Occipital lobe (tissue), 2 donors: ENCODE measurements around the gene MED13L. TPM values are rescaled to one million over a fixed set of nuclear protein-coding genes. Genes with fewer than 3 reads are reported as not detected.

Source experiments
- DNase-seq: peaks from one replicate; lab custom pipeline; 2025; lab: John Stamatoyannopoulos, UW
- total RNA-seq: library from RNA; depleted of rRNA; stranded (reverse); fragments of >200 nt; gene quantifications from one replicate; pipeline ENCODE4 v1.2.3, GENCODE V29; 2014

MED13L gene
- total RNA-seq, 1 donor from 2014 or later, result 389 TPM

DNA sequence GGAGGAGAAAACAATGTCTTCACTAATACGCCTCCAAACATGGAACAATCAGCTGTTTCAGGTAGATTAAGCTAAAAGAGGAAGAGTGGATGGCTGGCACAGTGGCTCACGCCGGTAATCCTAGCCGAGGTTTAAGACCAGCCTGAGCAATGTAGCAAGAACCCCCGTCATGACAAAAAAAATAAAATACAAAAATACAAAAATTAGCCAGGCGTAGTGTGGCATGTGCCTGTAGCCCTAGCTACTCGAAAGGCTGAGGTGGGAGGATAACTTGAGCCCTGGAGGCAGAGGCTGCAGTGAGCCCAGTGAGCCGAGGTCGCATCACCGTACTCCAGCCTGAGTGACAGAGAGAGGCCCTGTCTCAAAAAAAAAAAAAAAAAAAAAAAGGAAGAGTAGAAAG, 1.2 kb upstream of the MED13L start:
- DNase-seq, result no peak

DNA sequence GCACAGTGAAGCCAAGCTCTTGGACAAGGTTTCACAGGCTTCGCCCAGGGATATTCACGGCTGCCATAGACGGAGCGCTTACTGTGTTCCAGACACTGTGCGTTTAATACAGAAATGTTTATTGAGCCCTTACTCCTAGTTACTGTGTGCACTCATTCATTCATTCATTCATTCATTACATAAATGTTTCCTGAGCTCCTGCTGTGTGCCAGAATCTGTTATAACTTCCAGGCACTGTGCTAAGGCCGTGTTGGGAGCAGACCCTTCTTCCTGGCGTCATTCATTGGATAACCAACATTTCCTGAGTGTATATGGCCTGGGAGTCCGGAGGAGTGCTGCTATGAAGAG, 760 bp upstream of the MED13L start:
- no peak for DNase-seq

DNA sequence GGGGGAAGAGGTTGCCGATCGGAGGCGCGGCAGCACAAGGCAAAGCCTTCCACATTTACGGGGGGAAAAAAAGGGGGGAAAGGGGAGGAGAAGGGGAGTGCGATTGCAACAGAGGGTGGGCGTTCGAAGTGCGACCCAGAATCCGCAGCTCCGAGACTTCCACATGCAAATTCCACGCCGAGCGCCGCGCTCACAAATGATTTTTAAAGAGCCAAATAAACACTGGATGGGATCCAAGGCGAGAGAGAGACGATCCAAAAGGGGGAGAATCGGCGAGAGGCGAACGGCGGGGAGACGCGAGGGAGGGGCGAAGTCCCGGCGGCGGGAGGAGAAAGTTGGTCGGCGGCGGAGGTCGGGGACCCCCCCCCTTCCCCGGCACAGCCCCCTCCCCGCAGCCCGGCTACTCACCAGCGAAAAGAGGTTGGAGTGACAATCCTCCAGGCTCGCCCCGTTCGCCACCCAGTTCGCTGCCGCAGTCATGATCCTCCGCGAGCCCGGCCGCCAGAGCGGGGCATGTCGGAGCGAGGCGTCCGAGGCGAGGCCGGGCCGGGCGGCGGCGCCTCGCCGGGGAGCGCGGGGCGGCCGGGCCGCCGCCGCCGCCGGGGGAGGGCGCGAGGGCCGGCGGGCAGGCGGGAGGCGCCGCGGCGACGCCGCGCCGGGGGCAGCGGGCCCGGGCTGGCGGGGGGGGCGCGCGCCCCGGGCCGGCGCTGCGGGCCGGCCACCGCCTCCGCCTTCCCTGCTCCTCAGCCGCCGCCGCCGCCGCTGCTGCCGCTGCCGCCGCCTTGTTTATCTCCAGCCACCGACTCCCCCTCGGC, 634 bp downstream of the MED13L start:
- DNase-seq, result no peak

DNA sequence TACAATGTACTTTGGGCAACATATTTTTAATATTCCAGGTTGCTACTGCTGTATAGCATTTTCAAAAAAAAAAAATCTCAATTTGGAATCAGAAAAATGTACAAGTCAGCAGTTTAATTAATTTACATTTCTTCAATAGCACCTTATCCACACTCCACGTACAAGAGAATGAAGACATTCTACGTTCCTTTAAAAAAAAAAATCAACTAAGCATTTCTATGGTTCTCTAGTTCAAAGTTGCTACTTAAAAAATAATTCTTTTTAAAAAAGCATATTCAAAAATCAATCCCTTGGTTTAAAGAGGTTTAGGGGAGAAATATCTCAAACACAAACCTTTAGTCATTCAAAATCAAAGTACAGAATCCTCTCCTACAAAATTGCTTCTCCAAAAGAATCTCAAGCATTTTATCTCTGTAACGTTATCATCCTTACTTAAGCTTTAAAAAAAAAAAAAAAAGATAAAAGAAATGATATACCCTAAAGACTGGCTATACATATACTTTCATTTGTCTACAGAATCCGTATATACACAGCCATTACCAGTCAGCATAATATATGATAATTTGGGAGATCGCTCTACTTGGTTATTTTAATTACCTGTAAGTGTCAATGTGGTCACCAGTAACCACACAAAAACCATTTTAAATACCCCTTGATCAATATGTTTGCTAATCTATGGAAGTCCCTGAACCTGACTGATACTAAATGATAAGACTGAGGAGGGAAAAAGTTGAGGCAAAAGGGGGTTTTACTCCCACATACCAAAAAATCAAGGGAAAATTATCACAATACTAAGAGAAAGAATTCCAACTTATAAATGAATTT, 2.7 kb downstream of the MED13L start:
- no peak for DNase-seq

DNA sequence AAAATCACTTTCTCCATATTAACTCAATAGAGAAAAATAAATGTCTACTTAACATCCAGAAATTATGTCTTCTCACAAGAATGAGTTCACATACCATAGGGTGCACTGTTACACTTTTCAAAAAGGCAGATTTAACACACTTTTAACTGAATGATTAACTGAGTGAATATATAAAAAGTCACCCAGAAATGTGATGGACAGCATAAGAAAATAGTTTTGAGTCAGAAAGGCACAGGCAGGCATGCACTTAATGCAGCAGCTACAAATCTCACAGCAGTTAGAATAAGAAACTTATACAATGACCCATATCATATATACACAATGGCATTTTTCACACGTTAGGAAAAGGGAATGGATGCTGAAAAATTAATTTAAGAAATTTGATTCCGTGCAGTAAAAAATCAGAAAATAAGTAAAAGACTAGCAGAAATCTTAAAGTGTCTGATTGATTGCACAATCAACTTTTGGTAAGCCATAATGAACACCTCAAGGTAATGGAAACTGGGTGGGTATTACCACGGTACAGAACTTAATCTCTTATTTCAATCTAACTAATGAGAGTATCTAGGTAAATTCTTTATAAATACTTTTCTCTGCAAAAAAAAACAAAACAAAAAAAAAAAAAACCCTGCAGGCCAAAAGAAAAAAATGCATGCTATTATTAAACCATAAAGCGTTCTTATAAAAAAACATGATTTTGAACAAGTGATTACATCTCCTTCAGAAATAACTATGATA, 3.5 kb downstream of the MED13L start:
- DNase-seq, result no peak

DNA sequence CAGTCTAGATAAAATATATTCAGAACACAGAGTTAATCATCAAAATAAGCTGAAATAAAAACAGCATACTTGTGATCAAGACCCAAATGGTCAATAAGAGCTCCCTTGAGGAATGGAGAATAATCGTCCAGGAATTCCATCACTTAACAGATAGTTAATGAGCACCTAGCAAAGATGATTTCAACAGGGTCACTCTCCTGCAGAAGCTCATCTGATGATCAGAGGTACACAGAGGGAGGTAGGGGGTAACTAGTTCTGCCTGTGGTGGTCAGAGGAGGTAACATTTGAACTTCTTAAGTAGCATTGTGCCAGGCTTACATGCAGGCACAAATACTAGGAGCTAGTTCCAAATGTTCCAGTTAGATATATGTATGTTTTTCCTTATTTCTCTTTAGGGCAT, 9.5 kb downstream of the MED13L start:
- DNase-seq, result no peak

DNA sequence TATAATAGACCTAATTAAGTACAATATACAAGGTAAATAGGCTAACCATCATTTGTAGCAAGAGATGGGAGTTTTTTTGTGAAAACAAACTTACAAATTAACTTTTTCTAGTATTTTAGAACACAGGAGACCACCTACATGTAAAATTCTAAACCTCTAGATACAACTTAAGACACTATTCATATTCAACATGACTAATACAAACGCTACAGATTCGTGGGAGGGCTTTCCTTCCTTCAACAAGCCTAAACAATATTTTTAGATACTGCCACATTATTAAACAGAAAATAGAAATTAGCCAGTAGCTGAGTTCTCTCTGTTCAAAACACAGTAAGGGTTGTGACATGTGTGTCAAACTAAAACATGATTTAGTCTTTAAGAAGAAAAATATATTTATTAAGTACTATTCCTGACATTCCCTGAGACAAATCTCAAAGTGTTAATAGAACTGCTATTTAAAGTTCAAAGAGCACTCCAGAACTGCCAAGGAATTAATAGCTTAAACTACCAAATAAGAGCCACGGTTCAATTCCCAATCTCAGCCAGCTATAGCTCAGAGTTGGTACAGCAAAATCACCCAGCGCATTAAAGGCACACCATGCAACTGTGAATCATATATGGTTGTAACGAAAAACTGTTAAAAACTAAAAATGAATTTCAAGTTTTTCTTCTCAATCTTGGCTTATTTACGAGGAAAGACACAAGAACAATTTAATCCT, 10.7 kb downstream of the MED13L start:
- DNase-seq, result no peak

DNA sequence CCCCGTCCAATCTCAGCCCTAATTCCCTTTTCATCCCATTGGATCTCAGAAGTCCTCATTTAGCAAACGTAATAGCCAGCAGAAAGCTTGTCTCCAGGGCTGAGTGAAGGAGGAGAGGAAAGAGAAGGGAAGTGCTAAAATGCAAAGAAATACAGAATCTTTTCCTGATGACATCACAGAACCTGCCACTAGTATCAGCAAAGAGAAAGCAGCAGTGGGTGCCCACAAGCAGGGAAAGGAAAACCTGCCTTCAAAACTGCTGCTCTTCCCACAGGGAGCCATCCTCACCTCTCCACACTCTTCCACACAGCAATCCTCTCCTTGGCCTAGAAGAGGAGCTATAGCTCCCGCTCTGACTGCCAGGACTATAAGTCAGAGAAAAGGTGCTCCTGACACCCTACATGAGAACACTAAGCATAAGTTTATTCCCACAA, 11.3 kb downstream of the MED13L start:
- DNase-seq, result no peak

DNA sequence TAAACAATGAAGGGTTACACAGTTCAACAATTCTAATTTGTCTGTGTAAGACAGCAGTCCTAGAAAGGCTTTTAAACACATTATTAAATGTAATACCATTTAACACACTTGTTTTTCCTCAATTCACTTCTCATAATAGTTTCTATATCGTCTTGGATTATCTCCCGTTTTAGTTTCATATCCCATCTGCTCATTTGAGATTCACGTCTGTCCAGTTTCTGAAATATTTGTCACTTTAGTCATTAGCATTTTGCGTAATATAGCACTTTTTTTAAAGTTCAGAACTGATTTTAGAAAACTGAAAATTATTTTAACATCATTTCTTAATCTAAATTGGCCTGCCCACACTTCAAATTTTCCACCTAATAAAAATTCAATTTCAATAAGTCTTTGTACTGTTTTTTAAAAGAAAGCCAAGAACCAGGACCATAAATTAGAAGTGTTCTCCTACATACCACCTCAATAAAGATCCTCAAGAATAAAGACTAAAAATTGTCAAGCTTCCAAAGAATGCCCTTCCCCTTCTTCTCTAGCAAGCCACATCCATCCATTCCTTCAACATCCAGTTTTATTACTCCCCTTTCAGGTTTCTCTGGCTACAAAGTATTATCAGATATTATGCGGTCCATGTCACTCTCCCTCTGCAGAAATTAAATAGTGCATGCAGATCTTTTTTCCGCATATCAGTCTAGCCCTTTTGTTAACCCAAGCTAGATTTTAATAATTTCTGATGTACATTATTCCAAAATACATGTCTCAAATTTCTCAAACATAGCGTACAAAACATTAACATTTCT, 11.9 kb downstream of the MED13L start:
- DNase-seq, result no peak

DNA sequence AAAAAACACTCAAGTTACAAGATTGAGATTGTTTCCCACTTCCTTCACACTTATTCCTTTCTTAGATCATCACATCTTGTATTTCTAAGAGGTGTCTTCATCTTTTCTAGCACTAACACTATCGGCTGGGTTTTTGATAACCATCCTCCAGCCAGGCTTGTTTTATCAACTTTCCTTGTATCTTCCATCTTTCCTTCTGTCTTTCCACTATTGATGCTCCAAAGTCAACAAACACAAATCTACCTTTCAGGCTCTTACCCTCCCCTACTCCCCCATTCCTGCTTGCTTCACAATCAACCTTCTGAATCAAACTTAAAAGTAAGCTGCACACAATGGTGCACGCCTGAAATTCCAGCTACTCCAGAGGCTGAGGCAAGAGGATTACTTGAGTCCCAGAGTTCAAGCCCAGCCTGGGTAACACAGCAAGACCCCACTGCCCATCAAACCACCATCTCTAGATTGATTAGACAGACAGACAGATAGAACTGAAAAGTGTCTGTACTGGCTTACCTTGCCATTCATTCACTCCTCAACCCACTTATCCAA, 12.9 kb downstream of the MED13L start:
- no peak for DNase-seq

DNA sequence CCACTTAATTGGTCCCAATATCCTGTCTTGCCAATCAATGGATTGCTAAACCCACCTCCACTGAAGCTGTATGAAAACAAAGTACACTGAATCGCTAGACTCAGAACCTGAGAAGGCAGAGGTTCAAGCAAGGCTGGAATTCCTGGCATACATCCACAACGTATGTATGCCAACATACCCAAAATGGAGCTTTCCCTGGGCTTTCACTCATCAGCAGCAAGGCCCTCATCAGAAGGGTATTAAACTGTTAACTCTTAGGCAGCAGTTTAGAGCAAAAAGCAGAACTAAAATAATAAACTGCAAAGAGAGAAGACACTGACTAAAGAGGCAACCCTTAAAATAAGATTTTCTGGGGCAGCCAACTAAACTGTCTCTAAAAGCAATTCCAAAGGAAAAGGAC, 13.6 kb downstream of the MED13L start:
- no peak for DNase-seq

DNA sequence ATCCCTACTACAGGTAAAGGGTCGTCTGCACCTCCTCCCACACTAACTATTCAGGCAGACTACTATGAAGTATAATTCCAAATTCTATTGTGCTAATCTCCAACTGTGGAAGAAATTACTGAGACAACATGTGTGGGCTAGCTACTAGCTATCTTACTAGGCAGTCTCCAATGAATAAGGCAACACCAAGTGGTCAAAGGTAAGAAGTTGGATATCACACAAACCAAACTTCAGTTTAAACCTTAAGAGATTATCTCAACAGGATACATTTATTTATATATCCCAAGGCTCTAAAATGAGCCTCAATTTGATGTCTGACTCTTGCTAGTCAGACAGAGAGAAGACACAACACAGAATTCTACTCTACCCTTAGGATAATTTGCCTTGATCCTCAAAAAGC, 14.1 kb downstream of the MED13L start:
- no peak for DNase-seq

DNA sequence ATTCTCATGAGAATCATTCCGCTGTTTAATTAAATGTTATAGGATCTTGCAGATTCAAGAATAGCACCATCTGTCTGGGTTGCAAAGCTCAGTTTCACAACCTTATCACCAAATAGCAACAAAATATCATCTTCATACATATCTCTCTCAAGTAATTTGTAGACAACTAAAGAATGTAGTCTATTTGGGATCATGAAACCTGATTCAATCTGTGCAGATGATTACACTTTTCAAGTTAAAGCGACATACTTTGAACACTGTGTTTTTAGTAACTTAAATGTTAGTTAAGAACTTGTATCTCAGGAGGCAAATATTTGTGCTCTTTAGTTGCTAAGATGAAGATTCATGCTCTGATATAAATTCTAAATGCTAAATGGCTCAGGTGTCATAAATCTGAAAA, 14.8 kb downstream of the MED13L start:
- DNase-seq, result no peak

DNA sequence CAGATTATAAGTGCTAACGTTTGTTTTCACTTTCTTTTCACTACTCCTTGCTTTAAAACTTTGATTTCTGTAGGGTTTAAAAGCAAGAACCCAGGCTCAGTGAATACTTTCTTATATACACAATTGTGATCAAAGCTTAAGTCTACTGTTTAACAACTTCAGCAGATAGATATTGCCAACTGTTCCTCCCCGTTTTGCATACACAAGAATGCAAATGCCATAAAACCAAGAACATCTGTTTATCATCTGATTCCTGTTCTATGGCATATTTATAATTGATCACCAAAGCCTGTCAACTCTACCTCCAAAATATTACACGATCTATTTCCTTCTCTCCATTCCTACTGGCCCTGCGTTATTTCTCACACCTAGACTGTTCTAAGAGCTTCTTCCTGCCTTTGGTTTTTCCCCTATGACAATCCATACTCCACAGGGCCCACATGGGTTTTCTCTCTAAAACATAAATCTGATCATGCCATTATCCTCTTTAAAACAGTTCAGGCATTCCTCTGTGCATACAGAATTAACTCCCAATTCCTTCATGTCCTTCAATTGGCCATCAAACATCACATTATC, 15.9 kb downstream of the MED13L start:
- no peak for DNase-seq

DNA sequence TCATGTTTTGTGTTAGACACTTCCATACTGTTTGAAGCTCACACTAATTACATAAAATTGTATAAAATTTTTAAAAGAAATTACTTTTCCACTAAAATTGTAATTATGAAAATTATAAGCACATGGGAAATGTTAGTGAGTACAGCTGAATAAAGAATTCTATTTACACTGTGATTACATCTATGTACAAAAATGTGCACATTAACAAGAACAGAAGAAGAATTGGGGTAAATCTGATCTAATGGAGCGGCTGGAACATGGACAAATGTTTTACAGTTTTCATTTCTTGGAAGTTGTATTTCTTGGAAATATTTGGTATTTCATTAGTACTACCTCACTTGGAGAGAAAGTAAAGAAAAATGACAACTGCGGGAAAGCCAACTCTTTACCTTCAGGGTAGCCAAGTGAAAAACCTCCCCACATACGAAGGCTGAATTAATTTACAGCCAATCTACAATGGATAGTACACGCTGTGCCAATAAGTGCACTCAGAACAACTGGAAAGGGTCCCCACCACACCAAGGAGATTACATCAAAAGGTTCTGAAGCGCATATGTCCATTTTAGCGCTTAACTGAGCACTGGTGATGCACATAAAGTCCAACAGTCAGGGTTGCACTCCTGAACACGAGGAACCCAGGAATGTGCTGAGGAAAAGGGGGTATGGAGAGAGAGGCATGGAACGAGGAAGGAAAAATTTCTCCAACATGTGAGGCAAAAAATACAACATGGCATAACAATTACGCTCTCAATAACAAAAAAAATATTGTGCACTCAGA, 17.5 kb downstream of the MED13L start:
- no peak for DNase-seq

DNA sequence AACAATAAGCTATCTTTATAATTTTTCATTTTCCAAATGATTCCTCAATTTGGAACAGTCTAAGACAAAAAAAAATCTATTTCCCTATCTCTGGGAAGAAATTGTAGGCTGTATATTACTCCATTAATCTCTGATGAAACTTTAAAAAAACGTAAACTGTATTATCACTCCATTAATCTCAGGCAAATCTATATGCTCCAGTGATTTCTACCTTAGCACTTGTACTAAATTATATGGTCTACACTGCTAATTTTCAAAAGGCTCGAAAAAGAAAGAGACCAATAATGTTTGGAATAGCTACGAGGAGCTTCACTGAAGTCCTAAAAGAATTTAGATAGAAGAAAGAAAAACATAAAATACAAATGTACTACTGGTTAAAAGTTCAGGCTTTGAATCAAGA, 19.7 kb downstream of the MED13L start:
- no peak for DNase-seq

DNA sequence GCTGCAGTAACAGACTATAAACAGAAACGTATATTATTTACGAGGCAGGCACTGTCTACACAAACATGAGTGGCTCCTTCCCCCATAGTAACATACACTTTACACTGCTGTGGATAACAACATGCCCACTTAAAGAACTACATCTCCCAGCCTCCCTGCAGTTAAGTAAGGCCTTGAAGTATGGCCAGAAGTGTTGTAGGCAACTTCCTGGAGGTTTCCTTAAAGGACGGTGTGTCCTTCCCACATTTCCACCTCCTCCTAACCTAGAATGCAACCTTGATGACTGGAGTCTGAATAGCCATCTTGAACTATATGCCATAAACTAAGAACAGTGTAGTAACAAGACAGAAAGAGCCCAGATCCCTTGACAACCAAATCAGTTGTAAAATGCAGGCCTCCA, 20.3 kb downstream of the MED13L start:
- DNase-seq, result no peak

DNA sequence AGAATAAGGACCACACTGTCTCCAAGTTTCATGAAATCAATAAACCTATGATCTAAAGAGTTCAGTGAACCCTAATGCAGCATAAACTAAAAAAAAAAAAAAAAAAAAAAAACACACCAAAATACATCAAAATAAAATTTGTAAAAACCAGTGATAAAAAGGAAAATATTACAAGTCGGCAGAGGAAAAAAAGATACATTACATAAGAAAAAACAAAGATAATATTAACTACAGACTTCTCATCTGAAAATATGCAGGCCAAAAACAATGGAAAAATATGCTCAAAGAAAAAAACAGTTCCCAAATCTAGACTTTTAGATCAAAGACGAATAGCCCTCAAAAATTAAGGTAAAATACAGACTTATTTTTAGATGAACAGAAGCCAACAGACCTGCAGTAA, 27.6 kb downstream of the MED13L start:
- DNase-seq, result no peak

DNA sequence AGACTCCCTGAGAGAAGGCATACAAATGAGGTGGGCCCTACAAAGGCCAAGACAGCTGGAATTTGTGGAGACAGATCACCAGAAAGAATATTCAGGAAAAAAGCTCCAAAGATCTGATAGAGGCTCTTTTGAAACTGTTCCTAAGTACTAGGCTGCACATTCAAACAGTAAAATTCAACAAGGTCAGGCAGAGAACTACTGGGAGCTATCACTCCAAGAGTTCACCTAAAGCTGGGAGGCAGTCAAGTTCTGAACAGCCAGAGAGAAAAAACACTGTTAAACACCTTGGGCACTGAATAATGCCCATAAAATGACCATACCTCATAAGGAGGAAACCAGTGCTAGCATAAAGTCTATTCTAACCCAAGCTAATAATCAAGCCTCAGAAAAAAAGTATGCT, 28.6 kb downstream of the MED13L start:
- DNase-seq, result no peak
